LoVo (cell line): ENCODE results near the gene OR4K1.
"Not testable (repeated sequence)": the region's sequence is repeated elsewhere in the genome, so short reads cannot be mapped to it uniquely, and the experiment has no call there.

Experiments used
- DNase-seq: peaks from one replicate; pipeline ENCODE4 v3.0.0-alpha.2; 2016; ENCODE audit warnings: low spot score

Gene OR4K1, protein sequence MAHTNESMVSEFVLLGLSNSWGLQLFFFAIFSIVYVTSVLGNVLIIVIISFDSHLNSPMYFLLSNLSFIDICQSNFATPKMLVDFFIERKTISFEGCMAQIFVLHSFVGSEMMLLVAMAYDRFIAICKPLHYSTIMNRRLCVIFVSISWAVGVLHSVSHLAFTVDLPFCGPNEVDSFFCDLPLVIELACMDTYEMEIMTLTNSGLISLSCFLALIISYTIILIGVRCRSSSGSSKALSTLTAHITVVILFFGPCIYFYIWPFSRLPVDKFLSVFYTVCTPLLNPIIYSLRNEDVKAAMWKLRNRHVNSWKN

DNA sequence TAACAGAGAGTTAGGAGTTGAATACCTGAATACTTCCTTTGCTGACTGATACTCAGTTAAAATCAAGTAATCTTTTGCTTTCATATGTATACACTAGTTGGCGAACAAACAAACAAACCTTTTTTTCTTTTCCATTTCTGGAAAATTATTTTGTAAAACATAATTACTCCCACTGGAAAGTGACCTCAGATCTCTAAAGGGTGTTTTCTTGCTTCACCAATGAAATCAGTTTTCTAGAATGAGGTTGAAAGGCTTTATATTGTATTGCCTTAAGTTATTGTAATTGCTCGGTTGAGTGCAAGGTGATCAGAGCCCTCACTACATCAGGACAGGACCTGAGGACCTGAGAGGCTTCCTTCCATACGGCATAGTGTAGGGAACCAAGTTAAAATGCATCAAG, at the start of gene OR4K1:
Gene OR4K1, plus strand, starts transcription at position 301 of the 400 bp plus-strand sequence. CDS start 4,750 bp downstream, outside the sequence.
- DNase-seq = no peak

DNA sequence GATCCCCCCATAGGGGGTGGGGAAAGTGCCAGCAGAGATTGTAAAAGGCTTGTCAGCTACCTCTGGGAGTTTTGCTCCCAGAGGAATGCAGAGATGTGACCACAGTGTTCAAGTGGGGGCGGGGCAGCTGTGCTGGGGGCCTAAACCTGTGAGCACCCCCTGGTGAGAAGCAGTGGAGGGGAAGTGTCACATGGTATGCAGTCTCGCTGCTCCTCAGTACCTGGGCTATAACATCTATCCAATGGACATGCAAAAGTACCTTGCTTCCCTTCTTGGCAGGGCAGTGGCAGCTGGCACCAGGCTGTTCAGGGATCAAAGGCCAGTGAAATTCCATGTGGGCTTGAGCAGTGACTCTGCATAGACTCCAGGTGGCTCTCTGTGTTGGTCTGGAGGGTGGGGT, 35.4 kb upstream of the OR4K1 start:
- DNase-seq = no peak

DNA sequence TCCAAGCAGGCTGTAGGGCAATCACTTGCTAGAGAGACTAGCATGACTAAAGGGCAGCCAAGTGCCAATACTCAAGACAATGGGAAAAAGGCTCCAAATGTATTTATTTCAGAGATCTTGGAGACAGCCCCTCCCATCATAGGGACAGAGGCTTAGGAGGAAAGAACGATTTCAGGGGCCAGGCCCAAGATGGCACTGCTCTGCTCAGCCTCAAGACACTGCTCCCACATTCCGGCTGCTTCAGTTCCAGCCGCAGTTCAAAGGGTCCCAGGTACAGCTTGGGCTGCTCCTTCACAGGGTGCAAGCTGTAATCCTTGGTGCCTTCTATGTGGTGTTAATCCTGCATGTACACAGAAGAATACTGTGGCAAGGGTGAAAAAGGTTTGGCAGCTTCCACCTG, 29.7 kb upstream of the OR4K1 start:
- DNase-seq = no peak

DNA sequence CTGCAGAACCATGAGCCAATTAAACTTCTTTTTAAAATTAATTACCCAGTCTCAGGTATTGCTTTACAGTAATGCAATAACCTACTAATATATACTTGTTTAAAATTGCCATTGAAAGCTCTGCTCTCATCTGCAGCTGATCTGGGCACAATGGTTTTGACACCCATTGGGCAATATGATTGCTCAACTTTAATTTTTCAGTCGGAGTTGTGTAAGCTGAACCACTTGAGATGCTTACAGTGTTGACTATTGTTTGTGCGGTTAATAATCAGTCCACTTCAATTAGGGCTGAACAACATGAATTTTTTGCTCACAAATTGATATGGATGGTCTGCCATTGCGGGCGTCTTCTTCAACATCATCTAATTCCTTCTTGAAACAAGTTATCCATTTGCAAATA, 28.3 kb upstream of the OR4K1 start:
- no peak for DNase-seq

DNA sequence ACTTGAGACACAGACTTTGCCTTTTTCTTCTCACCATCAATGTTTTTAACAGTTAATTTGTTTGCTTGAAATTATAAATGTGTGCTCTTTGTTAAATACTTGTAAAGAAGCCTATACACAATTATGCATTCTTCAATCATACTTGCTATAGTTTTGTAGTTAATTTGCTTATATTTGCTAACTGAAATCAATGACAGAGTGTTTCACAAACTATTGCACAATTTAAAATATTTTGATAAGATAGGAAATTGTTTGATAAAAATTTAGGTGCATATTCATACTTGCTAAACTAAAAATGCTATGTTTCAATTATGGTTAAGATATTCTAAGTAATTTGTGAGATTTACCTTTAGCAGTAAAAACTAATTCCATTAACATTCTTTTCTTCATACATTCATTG, 24.1 kb upstream of the OR4K1 start:
- DNase-seq = no peak

DNA sequence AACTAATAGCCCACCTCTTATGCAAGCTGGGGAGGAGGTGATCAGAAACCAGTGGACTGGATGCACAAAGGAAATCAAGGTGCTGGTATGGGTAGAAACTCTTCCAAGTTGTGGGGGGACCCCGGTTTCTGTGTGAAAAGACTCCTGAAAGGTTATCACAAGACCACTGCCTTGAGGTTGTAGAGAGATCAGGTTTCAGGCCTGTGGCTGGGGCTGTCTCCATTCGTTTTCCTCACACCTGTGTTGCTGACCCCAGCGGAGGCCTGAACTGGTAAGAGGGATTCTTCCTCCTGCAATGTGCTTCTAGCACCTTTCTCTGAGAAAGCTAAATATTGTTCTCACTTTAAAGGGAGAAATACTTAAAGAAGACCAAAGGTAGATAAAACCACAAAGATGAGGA, 19.6 kb upstream of the OR4K1 start:
- DNase-seq = no peak

DNA sequence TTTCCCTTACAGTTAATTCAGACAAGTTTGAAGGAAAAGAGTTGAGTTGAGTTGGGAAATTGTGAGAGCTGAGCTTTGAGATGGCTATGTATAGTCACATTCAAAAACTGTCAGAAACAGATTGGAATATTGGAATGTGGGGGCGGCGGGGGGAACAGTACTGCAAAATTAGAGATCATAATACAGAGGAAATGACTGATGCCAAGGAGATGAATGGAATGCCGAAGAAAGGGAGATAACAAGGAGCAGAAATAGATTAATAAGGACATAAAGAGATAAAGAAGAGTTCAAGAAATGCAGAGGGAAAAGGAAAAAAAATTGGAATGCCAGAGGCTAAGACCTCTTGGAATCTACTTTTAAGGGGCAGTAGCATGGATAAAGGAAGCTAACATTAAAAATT, 13.5 kb upstream of the OR4K1 start:
- DNase-seq = no peak

DNA sequence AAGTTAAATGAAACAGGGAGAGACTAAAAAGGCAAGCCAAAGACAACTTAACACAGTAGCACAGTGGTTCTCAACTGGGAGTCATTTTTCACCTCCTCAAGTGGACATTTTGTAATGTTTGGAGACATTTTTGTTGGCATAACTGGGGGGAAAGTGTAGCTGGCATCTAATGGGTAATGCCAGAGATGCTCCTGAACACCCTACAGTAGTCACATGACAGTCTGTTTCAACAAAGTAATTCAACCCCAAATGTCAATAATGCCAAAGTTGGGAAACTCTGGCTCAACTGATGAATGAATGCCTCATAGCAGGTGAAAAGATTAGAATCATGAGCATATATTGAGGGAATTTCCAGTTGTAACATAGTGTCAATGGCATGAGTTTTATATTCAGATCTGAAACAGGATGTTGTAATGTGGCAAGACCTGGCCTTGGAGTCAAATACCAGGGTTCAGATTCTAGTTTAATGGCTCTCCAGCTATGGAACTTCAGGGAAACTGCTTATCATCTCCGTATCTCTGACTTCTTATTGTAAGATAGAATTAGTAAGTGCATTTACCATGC, 12.7 kb upstream of the OR4K1 start:
- no peak for DNase-seq

DNA sequence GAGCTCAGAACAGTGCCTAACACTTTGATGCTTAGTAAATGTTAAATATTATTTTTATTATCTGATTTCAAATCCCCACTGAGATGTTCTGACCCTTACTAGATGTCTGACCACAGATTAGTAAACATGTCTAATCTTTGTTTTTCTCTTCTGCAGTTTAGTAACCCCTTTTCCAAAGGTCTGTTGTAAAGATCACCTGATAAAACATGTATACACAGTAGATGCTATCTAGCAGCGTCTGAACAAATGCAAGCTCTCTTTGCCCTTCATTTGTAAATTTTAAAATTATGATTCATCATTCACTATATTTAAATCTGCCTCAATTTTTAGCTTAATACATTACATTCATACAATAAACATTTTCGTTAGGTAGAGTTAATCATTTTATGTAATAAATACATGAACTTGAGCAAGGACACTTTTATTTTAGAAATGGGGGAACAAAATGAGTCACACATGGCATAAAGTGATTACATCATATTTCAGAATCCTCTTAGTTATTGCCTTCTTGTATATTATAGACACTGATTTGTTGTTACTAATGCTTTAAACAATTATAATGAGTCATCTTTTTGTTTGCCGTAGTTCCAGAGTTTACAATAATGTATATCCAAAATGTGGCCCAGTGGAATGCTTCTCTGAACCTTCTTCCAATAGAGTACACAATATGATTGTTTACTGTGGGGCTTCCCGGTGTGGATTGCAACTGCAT, 12.0 kb upstream of the OR4K1 start:
- DNase-seq = no peak

DNA sequence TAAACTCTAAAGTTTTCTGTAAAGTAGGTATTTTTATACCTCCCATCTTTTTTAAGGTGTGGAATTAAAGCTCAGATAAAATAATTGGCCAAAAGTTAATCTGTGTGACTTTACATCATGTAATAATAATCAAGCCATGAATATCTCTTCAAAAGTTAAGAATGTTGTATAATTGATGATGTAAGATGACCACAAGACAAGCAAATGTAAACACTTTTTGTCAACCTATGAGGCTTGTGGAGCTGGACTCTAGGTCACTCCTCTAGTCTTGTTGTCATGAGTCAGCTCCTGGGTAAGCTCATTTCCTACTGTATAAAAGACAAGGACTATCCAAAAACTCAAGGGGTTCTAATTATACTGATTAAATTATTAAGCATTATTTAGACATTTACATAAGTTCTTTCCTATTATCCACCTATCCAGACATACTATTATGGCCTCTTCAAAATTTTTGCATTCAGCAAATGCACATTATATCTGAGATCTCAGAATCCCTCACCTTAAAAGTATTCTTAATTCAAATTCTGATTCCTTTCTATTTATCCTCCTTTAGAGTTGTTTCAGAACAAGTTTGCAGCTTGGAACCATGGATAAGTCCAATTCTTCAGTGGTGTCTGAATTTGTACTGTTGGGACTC, 10.6 kb upstream of the OR4K1 start, which contains the start of gene OR4K5:
Gene OR4K5, plus strand, starts transcription at position 587 of the 637 bp plus-strand sequence. Its CDS starts 0 bp downstream, at position 587.
- no peak for DNase-seq

DNA sequence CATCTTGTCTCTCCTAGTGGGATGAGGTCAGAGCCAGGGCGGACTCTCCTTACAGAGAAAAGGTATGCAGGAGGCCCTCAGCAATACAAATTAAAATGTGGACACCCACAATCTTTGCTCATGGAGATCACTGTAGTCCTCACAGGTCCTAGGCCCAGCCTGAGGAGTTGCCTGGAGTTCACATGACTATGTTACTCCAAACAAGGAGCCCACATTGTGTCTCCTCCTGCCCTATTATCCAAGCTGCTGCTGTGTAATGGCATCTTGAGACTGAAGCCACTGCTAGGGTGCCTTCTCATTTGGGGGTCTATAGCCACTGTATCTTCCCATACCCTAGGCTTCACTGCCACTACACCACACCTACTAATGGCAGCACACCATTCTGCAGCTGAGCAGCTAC, 11.0 kb downstream of the OR4K1 start:
- no peak for DNase-seq

DNA sequence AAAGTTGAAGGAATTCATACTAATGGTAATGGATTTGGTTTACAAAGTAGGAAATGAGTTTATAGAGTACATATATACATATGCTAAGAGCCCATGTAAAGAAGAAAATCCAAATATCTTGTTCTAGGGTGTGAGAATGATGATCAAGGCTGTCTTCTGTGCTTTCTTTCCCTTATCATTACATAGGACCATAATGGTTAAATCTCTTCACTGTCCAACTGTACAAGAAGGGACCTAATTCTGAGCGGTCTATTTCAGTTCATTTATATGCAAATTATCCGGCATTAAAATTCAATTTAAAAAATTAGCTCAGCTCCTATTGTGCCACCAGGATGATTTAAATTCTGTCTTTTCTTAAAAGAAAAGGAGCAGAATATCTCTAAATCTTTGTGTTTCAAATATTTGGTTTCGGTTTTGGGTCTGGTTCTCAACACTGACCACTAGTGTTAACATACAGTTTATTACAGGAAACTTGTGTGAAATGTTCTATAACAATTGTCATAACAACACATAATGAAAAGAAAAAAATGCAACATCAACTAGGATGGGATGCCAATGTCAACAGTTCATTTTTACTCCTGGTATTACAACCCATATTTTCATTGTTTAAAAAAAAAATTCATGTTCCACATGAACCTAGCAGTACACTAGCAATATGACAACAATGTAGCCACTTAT, 16.8 kb downstream of the OR4K1 start:
- DNase-seq = no peak

DNA sequence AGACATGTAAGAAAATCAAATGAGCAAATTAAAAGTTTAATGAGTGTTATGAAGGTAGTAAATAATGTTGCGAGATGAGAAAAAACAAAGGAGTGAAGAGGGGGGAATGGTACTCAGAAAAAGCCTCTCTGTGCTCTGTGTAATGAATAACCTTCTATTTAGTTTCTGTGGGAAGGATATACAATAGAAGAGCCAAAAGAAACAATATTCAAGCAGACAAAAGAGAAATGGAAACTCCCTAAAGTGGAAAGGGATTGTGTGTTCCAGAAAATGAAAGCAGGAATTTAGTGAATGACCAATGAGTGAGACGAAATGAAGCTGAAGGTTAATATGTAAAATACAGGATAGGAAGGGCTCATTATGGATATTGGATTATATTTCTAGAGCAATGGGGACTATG, 18.5 kb downstream of the OR4K1 start:
- DNase-seq = no peak

DNA sequence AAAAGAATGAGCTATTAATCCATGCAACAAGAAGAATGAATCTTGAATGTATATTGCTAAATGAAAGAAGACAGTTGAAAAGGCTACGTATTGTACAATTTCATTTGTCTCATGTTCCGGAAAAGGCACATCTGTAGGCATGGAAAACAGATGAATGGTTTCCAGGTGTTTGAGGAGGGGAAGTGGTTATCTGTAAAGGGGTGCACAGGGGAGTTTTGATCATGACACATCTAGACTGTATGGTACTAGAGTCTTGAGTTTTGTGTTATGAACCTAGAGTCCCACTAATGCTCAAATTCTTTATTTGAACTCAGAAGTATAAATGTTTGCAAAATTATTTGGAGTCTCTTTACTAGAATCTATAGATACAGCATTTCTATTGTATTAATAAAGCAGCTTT, 39.0 kb downstream of the OR4K1 start:
- DNase-seq = not testable (repeated sequence)

DNA sequence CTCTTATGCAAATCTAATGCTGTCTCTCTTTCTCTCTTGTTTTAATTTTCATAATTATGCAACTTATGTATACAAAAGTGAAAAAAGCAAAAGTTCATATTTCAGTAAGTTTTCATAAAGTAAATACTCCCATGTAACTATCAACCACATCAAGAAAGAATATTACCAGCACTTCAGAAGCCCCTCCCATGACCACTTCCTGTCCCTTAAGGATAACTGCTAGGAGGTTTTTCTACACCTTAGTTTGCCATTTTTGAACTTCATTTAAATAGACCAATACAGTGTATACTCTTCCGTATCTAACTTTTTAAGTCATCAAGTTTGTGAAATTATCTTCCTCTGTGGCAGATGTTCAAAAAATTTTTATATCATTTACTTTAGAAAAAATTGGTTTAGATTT, 44.1 kb downstream of the OR4K1 start:
- DNase-seq = no peak

DNA sequence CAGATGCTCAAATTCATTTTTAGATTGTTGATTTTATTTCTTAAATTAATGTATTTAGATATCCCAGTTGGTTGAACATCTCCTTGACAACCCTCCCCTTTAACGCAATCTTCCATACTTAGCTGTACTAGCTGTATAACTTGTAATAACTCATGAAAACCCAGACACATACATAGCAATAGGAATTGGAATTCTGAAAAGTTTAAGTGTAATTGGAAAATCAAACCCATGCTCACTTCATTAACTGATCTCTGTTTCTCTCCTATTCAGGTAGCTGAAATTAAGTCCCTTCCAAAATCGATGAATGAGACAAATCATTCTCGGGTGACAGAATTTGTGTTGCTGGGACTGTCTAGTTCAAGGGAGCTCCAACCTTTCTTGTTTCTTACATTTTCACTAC, 44.6 kb downstream of the OR4K1 start, which contains the start of gene OR4K15:
Gene OR4K15, plus strand, starts transcription at position 301 of the 400 bp plus-strand sequence. Its CDS starts 0 bp downstream, at position 301.
- no peak for DNase-seq
